Caki2 (cell line): ENCODE results near the gene CLCA4. TPM values are rescaled to one million over a fixed set of nuclear protein-coding genes. Genes with fewer than 3 reads are reported as not detected.
A peak's percentile ranks its signal among the peaks of the same experiment; 100 is the strongest.
"Not testable (repeated sequence)": the region's sequence is repeated elsewhere in the genome, so short reads cannot be mapped to it uniquely, and the experiment has no call there.

Source experiments
- DNase-seq: peaks from one replicate; pipeline ENCODE4 v3.0.0-alpha.2; 2015; ENCODE audit warnings: low read depth
- in situ Hi-C: cut with HindIII; loops from 2 replicates; pipeline ENCODE4 v1.10.0; 2016; ENCODE audit warnings: low sequenced_read_pairs, low pct_unique_long_range_greater_than_20kb, mixed read lengths
- total RNA-seq: library from RNA; depleted of rRNA; stranded (reverse); fragments of >200 nt; shearing (Covaris generic); gene quantifications from 2 replicates; pipeline ENCODE4 v1.2.3, GENCODE V29; 2014; ENCODE audit warnings: low replicate concordance; rRNA removed

Gene CLCA4
- not detected in 2 replicates for total RNA-seq

- in situ Hi-C loops = no loop called here
- no peak for DNase-seq
These were observed at the start of gene CLCA4 for GRCh38 chr1:86546787-86547221. TSS of gene CLCA4 (plus strand) at chr1:86547078. CDS start at chr1:86547120, 42 bp downstream.

GRCh38 chr1:86498281-86498680 lies 48.6 kb upstream of the CLCA4 start:
- DNase-seq = no peak
- in situ Hi-C loops = no loop called here

GRCh38 chr1:86499987-86500593 lies 46.8 kb upstream of the CLCA4 start:
- in situ Hi-C loops = no loop called here
- no peak for DNase-seq

- DNase-seq = no peak
- in situ Hi-C loops = no loop called here
These were observed 46.2 kb upstream of the CLCA4 start for GRCh38 chr1:86500714-86501113.

DNA sequence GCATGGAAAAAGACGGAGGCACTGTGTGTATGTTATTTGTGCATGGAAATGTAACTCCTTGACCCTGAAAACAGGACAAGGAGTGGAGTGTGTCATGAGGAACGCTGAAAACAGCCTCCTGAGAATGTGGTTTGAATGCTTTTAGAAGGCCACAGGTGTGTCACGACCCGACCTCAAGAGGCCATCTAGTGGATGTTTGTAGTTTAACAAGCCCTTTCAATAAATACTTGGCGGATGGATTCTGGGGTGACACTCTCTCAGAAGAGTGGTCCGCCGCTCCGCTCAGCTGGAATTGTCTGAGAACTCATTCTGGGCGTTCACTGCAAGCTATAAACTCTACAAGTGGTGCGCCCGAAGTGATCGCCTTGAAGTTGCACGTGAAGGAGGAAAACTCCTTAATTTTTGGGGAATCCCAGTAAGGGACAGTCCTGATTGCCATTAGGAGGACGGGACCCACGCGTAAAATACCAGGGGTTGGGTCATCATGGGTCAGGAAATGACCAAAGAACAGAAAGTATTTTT lies 44.7 kb upstream of the CLCA4 start:
- peak; percentile 10 for DNase-seq
- in situ Hi-C loops = not testable (repeated sequence)

- in situ Hi-C loops = no loop called here
- no peak for DNase-seq
These were observed 44.0 kb upstream of the CLCA4 start for GRCh38 chr1:86502721-86503405.

GRCh38 chr1:86503406-86504136 lies 43.3 kb upstream of the CLCA4 start:
- in situ Hi-C loops = no loop called here
- no peak for DNase-seq

- DNase-seq = no peak
- in situ Hi-C loops = no loop called here
These were observed 42.8 kb upstream of the CLCA4 start for GRCh38 chr1:86504137-86504479.

DNA sequence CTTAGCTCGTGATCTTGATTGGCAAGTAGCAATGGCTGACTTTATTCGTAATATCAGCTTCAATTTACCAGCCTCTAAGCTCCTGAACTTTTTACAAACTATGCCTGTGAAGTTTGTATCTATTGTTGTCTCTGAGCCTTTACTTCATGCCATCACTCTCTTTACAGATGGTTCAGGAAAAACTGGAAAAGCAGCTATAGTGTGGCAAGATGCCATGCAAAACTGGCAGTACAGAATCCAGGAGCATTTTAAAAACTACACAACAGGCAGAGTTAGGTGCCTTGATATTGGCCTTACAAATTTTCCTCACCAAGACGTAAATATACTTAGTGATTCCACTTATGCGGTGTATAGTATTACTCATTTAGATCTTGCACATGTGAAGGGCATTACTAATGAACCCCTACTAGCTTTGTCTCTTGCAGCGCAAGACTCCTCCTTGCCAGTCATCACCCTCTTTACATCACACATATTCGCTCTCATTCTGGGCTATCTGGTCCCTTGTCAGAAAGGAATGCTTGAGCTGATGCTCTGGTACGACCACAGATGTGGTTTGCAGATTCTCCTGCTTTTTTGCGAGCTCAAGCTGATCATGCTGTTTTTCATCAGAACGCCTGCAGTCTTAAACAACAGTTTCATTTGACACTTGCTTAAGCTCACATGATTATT lies 41.8 kb upstream of the CLCA4 start:
- in situ Hi-C loops = no loop called here
- no peak for DNase-seq

DNA sequence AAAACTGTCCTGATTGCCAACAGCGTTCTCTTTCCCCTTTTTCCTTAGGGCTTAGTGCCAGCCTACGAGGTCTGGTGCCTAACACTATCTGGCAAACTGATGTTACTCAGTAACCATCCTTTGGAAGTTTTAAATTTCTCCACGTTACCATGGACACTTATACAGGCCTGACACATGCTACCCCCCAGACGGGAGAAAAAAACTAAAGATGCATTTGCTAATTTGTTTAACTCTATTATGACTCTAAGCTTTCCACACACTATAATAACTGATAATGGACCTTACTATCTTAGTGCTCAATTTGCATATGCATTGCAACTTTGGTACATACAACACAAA lies 41.3 kb upstream of the CLCA4 start:
- no peak for DNase-seq
- in situ Hi-C loops = no loop called here

DNA sequence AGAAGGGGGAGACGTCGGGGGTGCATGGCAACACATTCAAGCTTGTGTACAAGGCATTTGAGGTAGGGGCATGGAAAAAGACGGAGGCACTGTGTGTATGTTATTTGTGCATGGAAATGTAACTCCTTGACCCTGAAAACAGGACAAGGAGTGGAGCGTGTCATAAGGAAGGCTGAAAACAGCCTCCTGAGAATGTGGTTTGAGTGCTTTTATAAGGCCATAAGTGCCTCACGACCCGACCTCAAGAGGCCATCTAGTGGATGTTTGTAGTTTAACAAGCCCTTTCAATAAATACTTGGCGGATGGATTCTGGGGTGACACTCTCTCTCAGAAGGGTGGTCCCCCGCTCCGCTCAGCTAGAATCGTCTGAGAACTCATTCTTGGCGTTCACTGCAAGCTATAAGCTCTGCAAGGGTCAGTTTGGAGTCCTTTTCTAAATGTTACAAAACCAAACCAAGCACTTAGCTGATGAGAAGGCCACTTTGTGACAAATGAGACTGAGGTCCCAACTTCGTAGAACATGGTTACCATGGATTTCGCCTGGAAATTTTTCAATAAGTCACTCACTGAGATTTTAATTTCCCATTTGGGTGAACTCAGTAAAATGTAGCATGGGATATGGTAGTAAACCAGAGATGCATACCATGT lies 38.8 kb upstream of the CLCA4 start:
- DNase-seq = no peak
- in situ Hi-C loops = no loop called here

GRCh38 chr1:86508583-86508969 lies 38.3 kb upstream of the CLCA4 start:
- in situ Hi-C loops = no loop called here
- DNase-seq = no peak

GRCh38 chr1:86515597-86515996 lies 31.3 kb upstream of the CLCA4 start:
- DNase-seq = no peak
- in situ Hi-C loops = no loop called here

- in situ Hi-C loops = no loop called here
These were observed 30.5 kb upstream of the CLCA4 start for GRCh38 chr1:86516335-86516734.

GRCh38 chr1:86517336-86517735 lies 29.5 kb upstream of the CLCA4 start:
- DNase-seq = no peak
- in situ Hi-C loops = no loop called here

More at GRCh38 chr1:86516335-86516734, 30.5 kb upstream of the CLCA4 start:
- DNase-seq = no peak

GRCh38 chr1:86520789-86521521 lies 25.9 kb upstream of the CLCA4 start:
- in situ Hi-C loops = no loop called here
- no peak for DNase-seq

- DNase-seq = no peak
- in situ Hi-C loops = no loop called here
These were observed 25.4 kb upstream of the CLCA4 start for GRCh38 chr1:86521522-86521891.

DNA sequence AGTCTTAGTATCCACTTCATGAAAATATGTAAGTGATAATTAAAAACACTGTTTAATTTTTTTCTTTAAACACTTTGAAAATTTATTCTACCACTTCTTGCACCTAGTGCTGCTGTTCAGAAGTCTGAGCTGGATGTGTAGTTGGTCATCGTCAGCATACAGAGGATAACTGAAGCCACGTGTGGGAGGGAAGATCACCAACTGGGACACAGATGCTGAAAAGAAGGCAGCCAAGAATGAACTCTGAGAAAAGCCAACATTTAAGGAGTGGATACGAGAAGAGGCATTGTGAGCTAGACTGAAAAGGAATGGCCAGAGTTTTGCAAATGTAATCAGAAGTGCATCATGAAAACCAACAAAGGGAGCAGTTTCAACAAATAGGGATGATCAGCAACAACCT lies 24.6 kb upstream of the CLCA4 start:
- in situ Hi-C loops = no loop called here
- no peak for DNase-seq
